Measurements from ENCODE around the gene BMP10. TPM values are rescaled to one million over a fixed set of nuclear protein-coding genes. Genes with fewer than 3 reads are reported as not detected.

Gene BMP10
- total RNA-seq, 1 experiment from 2014 or later = not detected

GRCh38 chr2:68862889-68863288 is 8.3 kb downstream of the BMP10 start:
- POLR2A ChIA-PET (ENCODE audit: low non-redundant PET) = no interaction called here
- intact Hi-C loops (cut with micrococcal nuclease; ENCODE audit: unreplicated experiment) = no loop called here

GRCh38 chr2:68861330-68861729 is 9.9 kb downstream of the BMP10 start:
- DNase-seq (ENCODE audit: low spot score) = no peak
- H3K27ac ChIP-seq (ENCODE audit: low read depth, low read length, poor library complexity, severe bottlenecking) = no peak overlapping the region
- POLR2A ChIA-PET (ENCODE audit: low non-redundant PET) = no interaction called here
- CTCF ChIA-PET = no interaction called here
- H3K4me1 ChIP-seq (ENCODE audit: insufficient read depth, low read length, poor library complexity, severe bottlenecking) = no peaks in the 10 kb centered on the region
- intact Hi-C loops (cut with micrococcal nuclease; ENCODE audit: unreplicated experiment) = no loop called here
- no peaks in the 10 kb centered on the region for H3K36me3 ChIP-seq (ENCODE audit: insufficient read depth, low read length, poor library complexity, severe bottlenecking)
- BruUV-seq (replicated peaks) = no TSS peak
- H3K9me3 ChIP-seq (ENCODE audit: low read depth, low read length, poor library complexity, severe bottlenecking) = no peaks in the 10 kb centered on the region
- no peak overlapping the region for H3K4me3 ChIP-seq (ENCODE audit: low read depth, low read length, poor library complexity, severe bottlenecking)
- no peak for TF ChIP-seq CTCF (conservative IDR thresholded peaks at IDR 0.05; ENCODE audit: low read depth, low read length)
- TF ChIP-seq EZH2 (IDR thresholded peaks at IDR 0.05; ENCODE audit: borderline replicate concordance, low read depth, low read length, poor library complexity, severe bottlenecking) = no peak
- H3K27me3 ChIP-seq (replicated peaks; ENCODE audit: insufficient read depth, low read depth, low read length, poor library complexity) = no peaks in the 10 kb centered on the region

More at GRCh38 chr2:68862889-68863288, 8.3 kb downstream of the BMP10 start:
- DNase-seq (ENCODE audit: low spot score) = no peak
- BruUV-seq (replicated peaks) = no TSS peak
- Histone ChIP-seq H3K27ac (ENCODE audit: low read depth, low read length, poor library complexity, severe bottlenecking) (no peak overlapping the region), H3K4me1 (ENCODE audit: insufficient read depth, low read length, poor library complexity, severe bottlenecking) (no peaks in the 10 kb centered on the region), H3K27me3 (replicated peaks; ENCODE audit: insufficient read depth, low read depth, low read length, poor library complexity) (no peaks in the 10 kb centered on the region), H3K36me3 (ENCODE audit: insufficient read depth, low read length, poor library complexity, severe bottlenecking) (no peaks in the 10 kb centered on the region), H3K4me3 (ENCODE audit: low read depth, low read length, poor library complexity, severe bottlenecking) (no peak overlapping the region), H3K9me3 (ENCODE audit: low read depth, low read length, poor library complexity, severe bottlenecking) (no peaks in the 10 kb centered on the region)
- CTCF ChIA-PET = no interaction called here
- TF ChIP-seq CTCF (conservative IDR thresholded peaks at IDR 0.05; ENCODE audit: low read depth, low read length) = no peak
- no peak for TF ChIP-seq EZH2 (IDR thresholded peaks at IDR 0.05; ENCODE audit: borderline replicate concordance, low read depth, low read length, poor library complexity, severe bottlenecking)

- CTCF ChIA-PET = no interaction called here
- Histone ChIP-seq H3K4me3 (ENCODE audit: low read depth, low read length, poor library complexity, severe bottlenecking) (no peak overlapping the region), H3K27ac (ENCODE audit: low read depth, low read length, poor library complexity, severe bottlenecking) (no peak overlapping the region), H3K36me3 (ENCODE audit: insufficient read depth, low read length, poor library complexity, severe bottlenecking) (no peaks in the 10 kb centered on the region), H3K4me1 (ENCODE audit: insufficient read depth, low read length, poor library complexity, severe bottlenecking) (no peaks in the 10 kb centered on the region), H3K9me3 (ENCODE audit: low read depth, low read length, poor library complexity, severe bottlenecking) (no peaks in the 10 kb centered on the region), H3K27me3 (replicated peaks; ENCODE audit: insufficient read depth, low read depth, low read length, poor library complexity) (no peaks in the 10 kb centered on the region)
- intact Hi-C loops (cut with micrococcal nuclease; ENCODE audit: unreplicated experiment) = no loop called here
- TF ChIP-seq EZH2 (IDR thresholded peaks at IDR 0.05; ENCODE audit: borderline replicate concordance, low read depth, low read length, poor library complexity, severe bottlenecking) (no peak), CTCF (conservative IDR thresholded peaks at IDR 0.05; ENCODE audit: low read depth, low read length) (no peak)
- no peak for DNase-seq (ENCODE audit: low spot score)
- POLR2A ChIA-PET (ENCODE audit: low non-redundant PET) = no interaction called here
- no TSS peak for BruUV-seq (replicated peaks)
Measured at GRCh38 chr2:68860111-68860510, 11.1 kb downstream of the BMP10 start.

All from A673 (cell line).